ENCODE results near the gene CD44. TPM values are rescaled to one million over a fixed set of nuclear protein-coding genes. Genes with fewer than 3 reads are reported as not detected.
A peak's percentile ranks its signal among the peaks of the same experiment; 100 is the strongest.
"Not testable (repeated sequence)": the region's sequence is repeated elsewhere in the genome, so short reads cannot be mapped to it uniquely, and the experiment has no call there.

Gene CD44
- 19.6 TPM for total RNA-seq
- long read RNA-seq, full-length matches to known transcripts: 6 of 13 reads
- long read RNA-seq, partial matches to known transcripts: 1 of 13 reads
- long read RNA-seq, other reads (novel, unspliced or antisense): 6 of 13 reads

- intact Hi-C loops (cut with micrococcal nuclease): no loop called here
- DNase-seq (peak; percentile 74), ATAC-seq (peak; percentile 80)
Observed at GRCh38 chr11:35138943-35139721, at the start of gene CD44. CD44 (plus strand) TSS chr11:35139171; CDS start chr11:35139304, 133 bp downstream.

GRCh38 chr11:35089666-35090065, 49.3 kb upstream of the CD44 start:
- no peak for ATAC-seq
- intact Hi-C loops (cut with micrococcal nuclease): no loop called here
- DNase-seq: no peak

- no peak for ATAC-seq
- no peak for DNase-seq
- intact Hi-C loops (cut with micrococcal nuclease): no loop called here
Observed at GRCh38 chr11:35090125-35090524, 48.8 kb upstream of the CD44 start.

- DNase-seq: not testable (repeated sequence)
Observed at GRCh38 chr11:35090991-35091390, 48.0 kb upstream of the CD44 start.

GRCh38 chr11:35096723-35097122, 42.2 kb upstream of the CD44 start:
- intact Hi-C loops (cut with micrococcal nuclease): no loop called here
- no peak for ATAC-seq
- DNase-seq: no peak

More at GRCh38 chr11:35090991-35091390, 48.0 kb upstream of the CD44 start:
- intact Hi-C loops (cut with micrococcal nuclease); ATAC-seq: not testable (repeated sequence)

GRCh38 chr11:35097814-35098455, 41.0 kb upstream of the CD44 start:
- DNase-seq (no peak), ATAC-seq (no peak)
- intact Hi-C loops (cut with micrococcal nuclease): no loop called here

GRCh38 chr11:35098855-35099254, 40.1 kb upstream of the CD44 start:
- DNase-seq: no peak

GRCh38 chr11:35099278-35100012, 39.5 kb upstream of the CD44 start:
- DNase-seq (no peak), ATAC-seq (peak; percentile 73)
- intact Hi-C loops (cut with micrococcal nuclease): no loop called here

More at GRCh38 chr11:35098855-35099254, 40.1 kb upstream of the CD44 start:
- intact Hi-C loops (cut with micrococcal nuclease): no loop called here
- peak; percentile 15 for ATAC-seq

- DNase-seq (no peak), ATAC-seq (peak; percentile 94)
- intact Hi-C loops (cut with micrococcal nuclease): no loop called here
Observed at GRCh38 chr11:35100013-35100383, 39.0 kb upstream of the CD44 start.

- no peak for DNase-seq
- ATAC-seq: no peak
- intact Hi-C loops (cut with micrococcal nuclease): no loop called here
Observed at GRCh38 chr11:35101223-35101622, 37.7 kb upstream of the CD44 start.

- DNase-seq (no peak), ATAC-seq (no peak)
- intact Hi-C loops (cut with micrococcal nuclease): no loop called here
Observed at GRCh38 chr11:35102267-35102666, 36.7 kb upstream of the CD44 start.

GRCh38 chr11:35103366-35104208, 35.4 kb upstream of the CD44 start:
- DNase-seq (no peak), ATAC-seq (no peak)
- intact Hi-C loops (cut with micrococcal nuclease): no loop called here

- DNase-seq (no peak), ATAC-seq (no peak)
- intact Hi-C loops (cut with micrococcal nuclease): no loop called here
Observed at GRCh38 chr11:35104655-35105054, 34.3 kb upstream of the CD44 start.

- peak; percentile 94 for ATAC-seq
- DNase-seq: peak; percentile 43
- intact Hi-C loops (cut with micrococcal nuclease): no loop called here
Observed at GRCh38 chr11:35105319-35106079, 33.5 kb upstream of the CD44 start.

GRCh38 chr11:35106595-35106994, 32.4 kb upstream of the CD44 start:
- ATAC-seq (no peak), DNase-seq (no peak)
- intact Hi-C loops (cut with micrococcal nuclease): no loop called here

- intact Hi-C loops (cut with micrococcal nuclease): no loop called here
- DNase-seq (no peak), ATAC-seq (no peak)
Observed at GRCh38 chr11:35107861-35108260, 31.1 kb upstream of the CD44 start.

- intact Hi-C loops (cut with micrococcal nuclease); ATAC-seq; DNase-seq: not testable (repeated sequence)
Observed at GRCh38 chr11:35108336-35108735, 30.6 kb upstream of the CD44 start.

- intact Hi-C loops (cut with micrococcal nuclease): no loop called here
- no peak for ATAC-seq
- no peak for DNase-seq
Observed at GRCh38 chr11:35109041-35109440, 29.9 kb upstream of the CD44 start.
